Hepatocyte (in vitro differentiated cells): ENCODE measurements around the gene MRGPRX4. TPM values are rescaled to one million over a fixed set of nuclear protein-coding genes. Genes with fewer than 3 reads are reported as not detected.

Experiments
- DNase-seq: peaks from one replicate; pipeline ENCODE4 v3.0.0-alpha.2; 2016; ENCODE audit warnings: low spot score
- H2AFZ ChIP-seq: fragments of 200-600 bp; sonication (generic); 2 replicates; pipeline ENCODE4 v1.6.0; 2016; ENCODE audit warnings: antibody characterized with exemption, mild to moderate bottlenecking
- H3K27ac ChIP-seq: fragments of 200-600 bp; sonication (generic); 2 replicates; pipeline ENCODE4 v1.5.1; 2016; ENCODE audit warnings: mild to moderate bottlenecking
- H3K27me3 ChIP-seq: fragments of 200-600 bp; sonication (generic); 2 replicates; pipeline ENCODE4 v1.6.1; 2016
- H3K36me3 ChIP-seq: fragments of 200-600 bp; sonication (generic); replicated peaks from 2 replicates; pipeline ENCODE4 v1.5.1; 2016; ENCODE audit warnings: low read depth; ENCODE audit not compliant: insufficient read depth
- H3K4me1 ChIP-seq: fragments of 200-600 bp; sonication (generic); 2 replicates; pipeline ENCODE4 v1.5.1; 2016; ENCODE audit warnings: mild to moderate bottlenecking, moderate library complexity; ENCODE audit not compliant: insufficient read depth
- H3K4me2 ChIP-seq: fragments of 200-600 bp; sonication (generic); 2 replicates; pipeline ENCODE4 v1.6.0; 2016
- H3K4me3 ChIP-seq: fragments of 200-600 bp; sonication (generic); 2 replicates; pipeline ENCODE4 v1.5.1; 2016; ENCODE audit warnings: mild to moderate bottlenecking
- H3K79me2 ChIP-seq: fragments of 200-600 bp; sonication (generic); 2 replicates; pipeline ENCODE4 v1.6.0; 2017; ENCODE audit warnings: mild to moderate bottlenecking
- H3K9me2 ChIP-seq: fragments of 200-600 bp; sonication (generic); replicated peaks from 2 replicates; pipeline ENCODE4 v1.6.0; 2017; ENCODE audit warnings: mild to moderate bottlenecking; ENCODE audit not compliant: insufficient read depth
- H3K9me3 ChIP-seq: fragments of 200-600 bp; sonication (generic); 2 replicates; pipeline ENCODE4 v1.5.1; 2016; ENCODE audit warnings: low read depth, mild to moderate bottlenecking
- H4K20me1 ChIP-seq: fragments of 200-600 bp; sonication (generic); 2 replicates; pipeline ENCODE4 v1.6.0; 2016; ENCODE audit warnings: mild to moderate bottlenecking; ENCODE audit not compliant: insufficient read depth, poor library complexity, severe bottlenecking
- CTCF ChIP-seq: fragments of 200-600 bp; sonication (generic); IDR thresholded peaks from 2 replicates; pipeline ENCODE4 v1.5.1; 2016; ENCODE audit warnings: antibody characterized with exemption, mild to moderate bottlenecking; ENCODE audit not compliant: poor library complexity
- EZH2 ChIP-seq: fragments of 200-600 bp; sonication (generic); IDR thresholded peaks from 2 replicates; pipeline ENCODE4 v1.6.1; 2016; ENCODE audit warnings: antibody characterized with exemption, mild to moderate bottlenecking, borderline replicate concordance
- EZH2phosphoT487 ChIP-seq: fragments of 200-600 bp; sonication (generic); IDR thresholded peaks from one replicate; pipeline ENCODE4 v1.6.1; 2018; ENCODE audit warnings: antibody characterized with exemption, mild to moderate bottlenecking, low read depth, moderate library complexity; ENCODE audit not compliant: unreplicated experiment, severe bottlenecking
- whole genome bisulfite sequencing: methylation state at CpG from one replicate; pipeline ENCODE4 v1.1.6; 2016; ENCODE audit warnings: low lambda C conversion rate; ENCODE audit errors: missing lambda C conversion rate; 5-methylcytosine and 5-hydroxymethylcytosine counted together
- polyA plus RNA-seq: library from polyadenylated mRNA; unstranded; fragments of >200 nt; fragmentation: Nextera tagmentation; extraction: Ambion mirVana; gene quantifications from 2 replicates; pipeline ENCODE4 v1.2.1, GENCODE V29; 2016
- total RNA-seq: library from RNA; depleted of rRNA; stranded (reverse); fragments of >200 nt; gene quantifications from 2 replicates; pipeline ENCODE4 v1.2.3, GENCODE V29; 2014

The MRGPRX4 gene
- total and polyA plus RNA-seq, 2 experiments from 2014 or later: not detected

- no peaks in the 10 kb centered on the region for H3K4me1 ChIP-seq
- no peak overlapping the region for H2AFZ ChIP-seq
- no peak overlapping the region for H3K4me3 ChIP-seq
- H3K9me2 ChIP-seq: no peaks in the 10 kb centered on the region
- no peak overlapping the region for H3K4me2 ChIP-seq
- WGBS: 97% methylated on average over 3 of the region's 3 CpGs
- no peak overlapping the region for H3K27ac ChIP-seq
- H4K20me1 ChIP-seq: no peaks in the 10 kb centered on the region
- H3K9me3 ChIP-seq: no peaks in the 10 kb centered on the region
- H3K27me3 ChIP-seq: no peaks in the 10 kb centered on the region
- DNase-seq: no peak
- H3K36me3 ChIP-seq: no peaks in the 10 kb centered on the region
- TF ChIP-seq EZH2: no peak
- no peak for TF ChIP-seq EZH2phosphoT487
- TF ChIP-seq CTCF: no peak
- H3K79me2 ChIP-seq: no peaks in the 10 kb centered on the region
Measured at GRCh38 chr11:18222814-18223421, 50.3 kb downstream of the MRGPRX4 start.

Other genes with a start within 250 kb of the MRGPRX4 start
- 24.8 and 28.7 TPM in 2 replicates for gene SERGEF, start 159.8 kb upstream of the MRGPRX4 start, total RNA-seq
- gene SERGEF, start 159.8 kb upstream of the MRGPRX4 start, polyA plus RNA-seq: 21.7 and 26.0 TPM in 2 replicates
- 0.32 and 0.37 TPM in 2 replicates for gene TPH1, start 126.6 kb upstream of the MRGPRX4 start, total RNA-seq
- not detected in 2 replicates for gene TPH1, start 126.6 kb upstream of the MRGPRX4 start, polyA plus RNA-seq
- 11.7 and 13.0 TPM in 2 replicates for gene SAAL1, start 66.8 kb upstream of the MRGPRX4 start, total RNA-seq
- gene SAAL1, start 66.8 kb upstream of the MRGPRX4 start, polyA plus RNA-seq: 15.2 and 17.8 TPM in 2 replicates
- not detected in 2 replicates for gene MRGPRX3, start 40.3 kb upstream of the MRGPRX4 start, total RNA-seq
- gene MRGPRX3, start 40.3 kb upstream of the MRGPRX4 start, polyA plus RNA-seq: not detected in 2 replicates
- 73.0 and 73.8 TPM in 2 replicates for gene SAA4, start 64.0 kb downstream of the MRGPRX4 start, total RNA-seq
- gene SAA4, start 64.0 kb downstream of the MRGPRX4 start, polyA plus RNA-seq: 75.6 and 101 TPM in 2 replicates
- 20.1 and 27.4 TPM in 2 replicates for gene SAA2, start 75.8 kb downstream of the MRGPRX4 start, total RNA-seq
- gene SAA2, start 75.8 kb downstream of the MRGPRX4 start, polyA plus RNA-seq: 111 and 170 TPM in 2 replicates
- 153 and 175 TPM in 2 replicates for gene SAA1, start 93.4 kb downstream of the MRGPRX4 start, total RNA-seq
- gene SAA1, start 93.4 kb downstream of the MRGPRX4 start, polyA plus RNA-seq: 2,093 and 2,553 TPM in 2 replicates
- gene HPS5, start 149.3 kb downstream of the MRGPRX4 start, total RNA-seq: 18.0 and 24.7 TPM in 2 replicates
- gene HPS5, start 149.3 kb downstream of the MRGPRX4 start, polyA plus RNA-seq: 9.3 and 10.3 TPM in 2 replicates
- gene GTF2H1, start 149.7 kb downstream of the MRGPRX4 start, total RNA-seq: 66.2 and 68.2 TPM in 2 replicates
- gene GTF2H1, start 149.7 kb downstream of the MRGPRX4 start, polyA plus RNA-seq: 25.3 and 33.8 TPM in 2 replicates
- gene LDHA, start 221.7 kb downstream of the MRGPRX4 start, total RNA-seq: 380 and 421 TPM in 2 replicates
- gene LDHA, start 221.7 kb downstream of the MRGPRX4 start, polyA plus RNA-seq: 727 and 746 TPM in 2 replicates
- 0.57 and 2.6 TPM in 2 replicates for gene LDHC, start 239.5 kb downstream of the MRGPRX4 start, total RNA-seq
- gene LDHC, start 239.5 kb downstream of the MRGPRX4 start, polyA plus RNA-seq: 1.7 and 2.9 TPM in 2 replicates